WTC11 (cell line): ENCODE measurements around the gene ZFPM1. TPM values are rescaled to one million over a fixed set of nuclear protein-coding genes. Genes with fewer than 3 reads are reported as not detected.

ENCODE experiments used
- ATAC-seq: fragments of 200-7000 bp; cut with Tn5 transposase; 2 replicates; pipeline ENCODE4 v1.10.0; 2021; ENCODE audit warnings: mild to moderate bottlenecking, moderate library complexity
- CTCF ChIA-PET: fragments of 300-600 bp; sonication (Branson Sonifier 250); formaldehyde crosslinking; loops from one replicate; lab custom pipeline; 2021; ENCODE audit warnings: antibody characterized with exemption; lab: Charles Lee
- POLR2A ChIA-PET: fragments of 350-600 bp; sonication (Branson Sonifier 250); formaldehyde crosslinking; loops from one replicate; lab custom pipeline; 2021; ENCODE audit warnings: antibody characterized with exemption; lab: Charles Lee
- DNase-seq: peaks from one replicate; pipeline ENCODE4 v3.0.0; 2021; ENCODE audit warnings: low spot score
- H3K27ac Mint-ChIP-seq: 2 replicates; pipeline ENCODE4 v1.8.0; 2021; ENCODE audit warnings: mixed read lengths
- H3K27me3 Mint-ChIP-seq: 2 replicates; pipeline ENCODE4 v1.8.0; 2021; ENCODE audit warnings: low read depth, mild to moderate bottlenecking, moderate library complexity, mixed read lengths
- H3K36me3 Mint-ChIP-seq: 2 replicates; pipeline ENCODE4 v1.8.0; 2021; ENCODE audit warnings: mixed read lengths
- H3K4me1 Mint-ChIP-seq: 2 replicates; pipeline ENCODE4 v1.8.0; 2022; ENCODE audit warnings: mixed read lengths
- H3K4me3 Mint-ChIP-seq: 2 replicates; pipeline ENCODE4 v1.8.0; 2021; ENCODE audit warnings: mild to moderate bottlenecking, moderate library complexity, mixed read lengths
- H3K9me3 Mint-ChIP-seq: 2 replicates; pipeline ENCODE4 v1.8.0; 2021; ENCODE audit warnings: mixed read lengths
- AR ChIP-seq: fragments of 250-450 bp; sonication (Bioruptor Pico); IDR thresholded peaks from 2 replicates; pipeline ENCODE4 v1.9.0; 2021; ENCODE audit warnings: mild to moderate bottlenecking
- CBFB ChIP-seq: sonication (generic); formaldehyde crosslinking; IDR thresholded peaks from 2 replicates; pipeline ENCODE4 v1.8.1; 2022; ENCODE audit warnings: mild to moderate bottlenecking, low read depth, missing genetic modification reagents
- CDX4 ChIP-seq: fragments of 250-450 bp; sonication (Bioruptor Pico); IDR thresholded peaks from 2 replicates; pipeline ENCODE4 v1.9.0; 2021; ENCODE audit warnings: moderate library complexity, mild to moderate bottlenecking, inconsistent platforms, borderline replicate concordance
- CREB1 ChIP-seq: sonication (generic); formaldehyde crosslinking; IDR thresholded peaks from 2 replicates; pipeline ENCODE4 v1.8.0; 2023; ENCODE audit warnings: mild to moderate bottlenecking, missing genetic modification reagents
- CTCF ChIP-seq: fragments of 200-600 bp; IDR thresholded peaks from 2 replicates; pipeline ENCODE4 v1.8.0; 2022; ENCODE audit warnings: antibody characterized with exemption
- E2F1 ChIP-seq: sonication (generic); formaldehyde crosslinking; IDR thresholded peaks from 2 replicates; pipeline ENCODE4 v1.8.0; 2022; ENCODE audit warnings: mild to moderate bottlenecking, missing genetic modification reagents
- ETV6 ChIP-seq: sonication (generic); formaldehyde crosslinking; IDR thresholded peaks from 2 replicates; pipeline ENCODE4 v1.8.1; 2022; ENCODE audit warnings: mild to moderate bottlenecking, missing genetic modification reagents
- FOXP4 ChIP-seq: sonication (generic); formaldehyde crosslinking; IDR thresholded peaks from 2 replicates; pipeline ENCODE4 v1.8.0; 2022; ENCODE audit warnings: mild to moderate bottlenecking, missing genetic modification reagents
- JUN ChIP-seq: sonication (generic); formaldehyde crosslinking; IDR thresholded peaks from 2 replicates; pipeline ENCODE4 v1.8.0; 2023; ENCODE audit warnings: mild to moderate bottlenecking, missing genetic modification reagents
- NR1H2 ChIP-seq: sonication (generic); formaldehyde crosslinking; IDR thresholded peaks from 2 replicates; pipeline ENCODE4 v1.9.0; 2021; ENCODE audit warnings: mild to moderate bottlenecking, moderate library complexity, missing genetic modification reagents
- STAT6 ChIP-seq: sonication (generic); formaldehyde crosslinking; conservative IDR thresholded peaks from 2 replicates; pipeline ENCODE4 v1.8.1; 2023; ENCODE audit warnings: mild to moderate bottlenecking, low read depth, missing genetic modification reagents, moderate library complexity
- ZBTB21 ChIP-seq: sonication (generic); formaldehyde crosslinking; IDR thresholded peaks from 2 replicates; pipeline ENCODE4 v1.8.1; 2023; ENCODE audit warnings: mild to moderate bottlenecking, missing genetic modification reagents, borderline replicate concordance
- ZMAT4 ChIP-seq: fragments of 250-450 bp; sonication (Bioruptor Pico); IDR thresholded peaks from 2 replicates; pipeline ENCODE4 v1.9.0; 2021; ENCODE audit warnings: mild to moderate bottlenecking
- ZNF263 ChIP-seq: sonication (generic); formaldehyde crosslinking; IDR thresholded peaks from 2 replicates; pipeline ENCODE4 v1.8.1; 2022; ENCODE audit warnings: low read depth, mild to moderate bottlenecking, moderate library complexity, missing genetic modification reagents
- ZNF396 ChIP-seq: fragments of 250-450 bp; sonication (Bioruptor Pico); IDR thresholded peaks from 2 replicates; pipeline ENCODE4 v1.8.0; 2021; ENCODE audit warnings: mild to moderate bottlenecking, moderate library complexity, borderline replicate concordance
- ZSCAN18 ChIP-seq: fragments of 250-450 bp; sonication (Bioruptor Pico); IDR thresholded peaks from 2 replicates; pipeline ENCODE4 v2.1.2; 2022; ENCODE audit warnings: mild to moderate bottlenecking, moderate library complexity
- total RNA-seq: library from RNA; stranded (reverse); gene quantifications from 3 replicates; pipeline ENCODE4 v1.2.3, GENCODE V29; 2021

The ZFPM1 gene
- total RNA-seq, 1 experiment from 2014 or later: 9.3 TPM

GRCh38 chr16:88435437-88436355 is 17.4 kb upstream of the ZFPM1 start:
- Mint-ChIP-seq H3K27ac (no peak overlapping the region), H3K4me1 (no peaks in the 10 kb centered on the region), H3K4me3 (no peak overlapping the region), H3K27me3 (peaks cover 15% of the 10 kb centered on the region), H3K36me3 (no peaks in the 10 kb centered on the region), H3K9me3 (no peaks in the 10 kb centered on the region)
- TF ChIP-seq CBFB (no peak), STAT6 (CRISPR knock-in tag) (no peak)
- DNase-seq (no peak), ATAC-seq (no peak)
- ChIA-PET POLR2A (no interaction called here), CTCF (interaction anchor here (0.5 to 2.5 kb wide), 10 partner anchors 8 to 842 kb away, joined by 3 to 21 read pairs (median 4); no protein-coding TSS in a partner anchor)

GRCh38 chr16:88436796-88437195 is 16.3 kb upstream of the ZFPM1 start:
- no peak overlapping the region for H3K4me3 Mint-ChIP-seq
- H3K9me3 Mint-ChIP-seq: no peaks in the 10 kb centered on the region
- CTCF ChIA-PET: interaction anchor here (0.7 to 2.5 kb wide), 35 partner anchors 9 to 379 kb away, joined by 3 to 22 read pairs (median 5); partner anchors contain the start of gene ZFPM1
- H3K4me1 Mint-ChIP-seq: no peaks in the 10 kb centered on the region
- DNase-seq (no peak), ATAC-seq (no peak)
- POLR2A ChIA-PET: no interaction called here
- H3K36me3 Mint-ChIP-seq: no peaks in the 10 kb centered on the region
- no peak for TF ChIP-seq CREB1 (CRISPR knock-in tag)
- no peak for TF ChIP-seq FOXP4 (CRISPR knock-in tag)
- TF ChIP-seq CDX4 (CRISPR knock-in tag): no peak
- TF ChIP-seq ZNF396: no peak
- TF ChIP-seq ETV6 (CRISPR knock-in tag): no peak
- no peak for TF ChIP-seq CBFB
- no peak for TF ChIP-seq CTCF
- TF ChIP-seq E2F1 (CRISPR knock-in tag): no peak
- no peak for TF ChIP-seq ZMAT4 (CRISPR knock-in tag)
- no peak for TF ChIP-seq NR1H2 (CRISPR knock-in tag)
- TF ChIP-seq JUN (CRISPR knock-in tag): no peak
- no peak for TF ChIP-seq ZSCAN18
- TF ChIP-seq ZBTB21 (CRISPR knock-in tag): no peak
- no peak for TF ChIP-seq AR (CRISPR knock-in tag)
- no peak for TF ChIP-seq ZNF263 (CRISPR knock-in tag)
- TF ChIP-seq, all 79 proteins: peak for 0
- peaks cover 5% of the 10 kb centered on the region for H3K27me3 Mint-ChIP-seq
- no peak overlapping the region for H3K27ac Mint-ChIP-seq
